ENCODE results near the gene OSBPL10. TPM values are rescaled to one million over a fixed set of nuclear protein-coding genes. Genes with fewer than 3 reads are reported as not detected.

The OSBPL10 gene
- total and polyA plus RNA-seq, 3 donors from 2014 or later = 113 to 175 (median 160) TPM

DNA sequence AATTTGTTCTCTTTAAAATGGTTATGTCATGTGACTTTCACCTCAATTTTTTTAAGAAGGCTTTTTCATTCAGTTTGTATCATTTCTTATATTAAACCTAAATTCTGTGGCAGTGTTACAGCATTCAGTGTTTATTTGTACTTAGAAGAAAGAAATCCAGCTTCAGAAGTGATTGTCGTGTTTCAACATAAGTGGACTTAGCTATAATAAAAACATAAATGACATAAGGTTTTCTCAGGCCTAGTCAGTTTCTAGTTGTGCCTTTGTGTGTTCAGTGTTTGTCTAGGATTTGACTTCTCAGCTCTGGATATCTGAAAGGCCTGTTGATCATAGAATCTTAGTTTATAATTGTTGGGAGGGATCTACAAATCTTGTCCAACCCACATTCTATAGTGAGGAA lies 367.9 kb downstream of the OSBPL10 start:
- WGBS, 2 donors = 93 to 96% methylated on average over 1 of the region's 1 CpG
- intact Hi-C loops (cut with DNase I; ENCODE audit: low total_unique reads) = no loop called here

More for the DNA sequence above, 367.9 kb downstream of the OSBPL10 start:
- H3K4me3 ChIP-seq = no peak overlapping the region
- TF ChIP-seq CTCF (IDR thresholded peaks at IDR 0.05) = no peak
- no peak for TF ChIP-seq POLR2A (IDR thresholded peaks at IDR 0.05)
- H3K27ac ChIP-seq = no peak overlapping the region
- H3K4me1 ChIP-seq = no peaks in the 10 kb centered on the region
- H3K36me3 ChIP-seq (ENCODE audit: low read depth, missing control alignments) = no peaks in the 10 kb centered on the region
- DNase-seq = no peak
- H3K27me3 ChIP-seq = no peaks in the 10 kb centered on the region
- H3K9me3 ChIP-seq = no peaks in the 10 kb centered on the region

Other genes with a start within 250 kb of the OSBPL10 start
- gene ZNF860, start 488 bp upstream of the OSBPL10 start, total RNA-seq = 1 to 10 TPM; 4.0 to 6.2 TPM
- 1.5 TPM for gene ZNF860, start 488 bp upstream of the OSBPL10 start, polyA plus RNA-seq (ENCODE audit: insufficient read depth, low read depth, low replicate concordance)
- gene GPD1L, start 125.4 kb upstream of the OSBPL10 start, total RNA-seq = 10 to 100 TPM; 15.4 to 18.4 TPM
- 13.4 TPM for gene GPD1L, start 125.4 kb upstream of the OSBPL10 start, polyA plus RNA-seq (ENCODE audit: insufficient read depth, low read depth, low replicate concordance)